HK-2 (cell line): ENCODE measurements around the gene CAPRIN1.

Experiments used
- DNase-seq: peaks from one replicate; pipeline ENCODE4 v3.0.0-alpha.2; 2018; ENCODE audit not compliant: unreplicated experiment

The CAPRIN1 gene

DNA sequence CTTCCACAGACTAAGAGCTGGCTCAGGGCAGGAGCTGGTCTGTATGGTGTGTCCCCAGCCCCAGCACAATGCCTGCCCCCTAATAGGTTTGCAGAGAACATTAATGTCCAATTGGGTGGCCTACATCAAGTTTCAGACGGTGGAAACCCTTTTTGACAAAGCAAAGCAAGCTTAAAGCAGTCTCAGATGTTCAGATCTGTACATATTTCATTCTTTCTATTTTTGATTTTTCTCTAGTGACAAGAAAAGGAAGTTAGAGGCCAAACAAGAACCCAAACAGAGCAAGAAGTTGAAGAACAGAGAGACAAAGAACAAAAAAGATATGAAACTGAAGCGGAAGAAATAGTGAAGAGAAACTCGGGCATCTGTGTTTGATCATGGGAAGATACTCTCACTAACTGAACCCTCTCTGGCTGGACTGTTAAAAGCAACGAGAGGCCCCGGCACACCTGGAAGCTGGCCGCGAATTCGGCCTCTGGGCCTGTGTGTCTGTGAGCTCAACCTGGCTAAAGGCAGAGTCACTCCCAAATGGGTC, 94.4 kb downstream of the CAPRIN1 start:
- DNase-seq = no peak

DNA sequence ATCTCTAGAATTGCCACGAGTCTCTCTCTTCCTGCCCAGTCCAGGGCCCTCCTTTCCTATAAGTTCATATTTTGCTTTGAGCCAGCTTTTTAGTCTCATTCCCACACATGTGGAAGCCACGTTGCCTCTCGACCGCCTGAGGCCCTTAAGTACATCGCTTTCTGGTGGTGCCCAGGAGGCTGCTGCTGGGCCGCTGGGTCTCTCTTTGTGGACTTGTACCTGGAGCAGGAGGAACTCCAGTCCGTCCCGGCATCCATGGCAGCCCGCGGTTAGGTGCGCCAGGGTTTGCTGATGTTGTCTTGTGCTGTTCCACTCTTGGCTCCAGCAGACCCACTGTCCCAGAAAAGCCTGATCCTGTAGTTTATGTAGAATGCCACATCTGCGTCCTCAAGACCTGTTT, 94.9 kb downstream of the CAPRIN1 start:
- no peak for DNase-seq

- DNase-seq = no peak
Observed at GRCh38 chr11:34146866-34147265, 95.3 kb downstream of the CAPRIN1 start.

GRCh38 chr11:34147581-34147980, 96.0 kb downstream of the CAPRIN1 start:
- DNase-seq = no peak

DNA sequence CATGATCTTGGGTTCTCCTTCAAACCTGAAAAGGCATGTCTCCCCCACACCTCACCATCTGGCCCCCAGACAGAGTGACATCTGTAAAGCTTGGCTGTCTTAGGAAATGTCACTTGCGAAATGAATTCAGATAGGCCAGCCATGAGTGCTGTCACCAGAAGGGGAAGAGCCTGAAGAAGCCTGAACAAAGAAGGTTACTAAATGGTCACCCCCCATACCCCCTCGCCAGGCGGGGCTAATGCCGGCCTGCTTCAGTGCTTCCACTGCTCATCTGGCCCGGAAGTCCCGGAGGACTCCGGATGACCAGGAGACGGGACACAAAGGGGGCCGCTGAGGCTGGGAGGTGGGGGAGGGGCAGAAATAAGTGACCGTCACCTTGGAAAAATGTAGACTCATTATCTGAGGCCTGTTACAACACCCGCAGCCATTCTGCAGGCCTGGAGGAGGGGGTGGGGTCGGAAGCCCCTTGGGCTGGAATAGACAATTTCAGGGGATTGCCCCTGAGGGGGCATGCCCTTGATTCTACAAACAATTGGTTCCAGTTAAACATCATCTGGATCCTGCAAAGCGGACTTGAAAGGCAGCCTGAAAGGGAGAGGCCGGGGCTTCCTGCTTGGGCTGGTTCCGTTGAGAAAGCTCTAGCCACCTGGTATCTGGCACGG, 97.1 kb downstream of the CAPRIN1 start:
- no peak for DNase-seq

GRCh38 chr11:34149274-34149673, 97.7 kb downstream of the CAPRIN1 start:
- DNase-seq = no peak

- peak; percentile 18 for DNase-seq
Observed at GRCh38 chr11:34149786-34150185, 98.3 kb downstream of the CAPRIN1 start.

- DNase-seq = no peak
Observed at GRCh38 chr11:34150494-34151151, 99.1 kb downstream of the CAPRIN1 start.
